GM18508 (cell line): ENCODE results near the gene PWWP2B.
"Not testable (repeated sequence)": the region's sequence is repeated elsewhere in the genome, so short reads cannot be mapped to it uniquely, and the experiment has no call there.

Experiments used
- ATAC-seq: cut with Tn5 transposase; IDR thresholded peaks from one replicate; pipeline ENCODE4 v1.9.1; 2021; ENCODE audit warnings: moderate number of reproducible peaks; ENCODE audit not compliant: insufficient read depth, unreplicated experiment

PWWP2B gene

DNA sequence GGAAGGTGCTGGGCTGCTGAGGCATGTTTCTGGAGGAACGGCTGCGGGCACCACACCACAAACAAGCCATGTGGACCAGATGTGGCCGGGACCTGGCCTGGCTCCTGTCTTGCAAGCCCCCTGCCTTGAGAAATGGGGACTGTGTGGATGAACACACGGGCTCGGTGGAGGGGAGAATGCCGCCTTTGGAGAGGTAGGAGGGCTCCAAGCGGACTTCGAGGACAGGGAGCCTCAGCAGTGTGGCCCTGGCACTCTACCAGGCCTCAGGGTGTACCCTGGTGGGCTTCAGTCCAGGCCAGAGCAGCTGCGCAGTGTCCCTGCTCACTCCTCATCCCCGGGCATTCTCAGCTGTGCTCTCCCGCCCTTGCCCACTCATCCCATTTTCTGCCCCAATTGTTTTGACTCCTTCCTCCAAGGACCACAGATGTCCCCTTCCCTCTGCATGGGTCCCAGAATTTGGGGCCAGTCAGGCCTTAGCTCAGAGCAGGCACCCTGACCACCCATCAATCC lies 31.5 kb downstream of the PWWP2B start:
- ATAC-seq = no peak

DNA sequence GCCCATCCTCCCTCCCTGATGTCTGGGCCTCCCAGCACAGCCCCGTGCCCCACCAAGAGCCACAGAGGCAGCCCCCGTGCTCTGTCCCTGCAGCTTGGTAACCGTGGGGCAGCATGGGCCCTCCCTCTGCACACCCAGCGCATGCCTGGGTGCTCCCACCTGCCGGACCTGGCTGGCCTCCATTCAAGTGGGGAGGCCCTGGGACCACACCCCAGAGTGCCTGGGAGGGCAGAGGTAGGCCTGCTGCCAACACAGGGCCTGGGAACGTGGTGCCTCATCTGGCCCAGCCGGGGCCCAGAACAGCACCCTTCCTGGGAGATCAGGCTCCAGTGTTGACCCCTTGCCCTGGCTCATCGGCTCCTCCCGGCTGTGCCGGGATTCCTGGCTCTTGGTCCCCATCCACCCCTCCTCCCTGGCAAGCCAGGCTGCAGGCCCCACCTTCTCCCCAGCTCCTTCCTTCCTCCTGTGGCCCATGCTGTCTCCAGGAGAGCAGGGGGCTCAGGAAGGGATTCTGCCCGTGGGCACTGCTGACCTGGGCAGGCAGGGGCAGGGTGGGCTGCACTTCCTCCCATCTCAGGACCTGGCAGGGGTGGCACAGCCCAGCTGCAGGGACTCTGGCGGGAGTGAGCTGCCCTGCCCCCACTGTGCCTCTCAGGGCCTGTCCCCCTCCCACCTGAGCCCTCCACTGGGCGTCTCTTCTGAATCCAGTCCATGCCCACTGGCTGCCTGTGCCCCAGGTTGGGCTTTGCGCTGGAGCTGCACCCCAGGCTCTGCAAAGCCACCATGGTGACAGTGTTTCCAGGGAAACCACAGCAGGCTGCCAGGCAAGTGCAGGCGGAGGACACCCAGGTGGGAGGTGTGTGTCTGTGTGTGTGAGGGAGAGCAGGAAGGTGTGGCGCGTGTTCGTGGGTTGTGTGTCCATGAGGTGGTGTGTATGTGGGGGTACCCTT lies 32.6 kb downstream of the PWWP2B start:
- no peak for ATAC-seq

DNA sequence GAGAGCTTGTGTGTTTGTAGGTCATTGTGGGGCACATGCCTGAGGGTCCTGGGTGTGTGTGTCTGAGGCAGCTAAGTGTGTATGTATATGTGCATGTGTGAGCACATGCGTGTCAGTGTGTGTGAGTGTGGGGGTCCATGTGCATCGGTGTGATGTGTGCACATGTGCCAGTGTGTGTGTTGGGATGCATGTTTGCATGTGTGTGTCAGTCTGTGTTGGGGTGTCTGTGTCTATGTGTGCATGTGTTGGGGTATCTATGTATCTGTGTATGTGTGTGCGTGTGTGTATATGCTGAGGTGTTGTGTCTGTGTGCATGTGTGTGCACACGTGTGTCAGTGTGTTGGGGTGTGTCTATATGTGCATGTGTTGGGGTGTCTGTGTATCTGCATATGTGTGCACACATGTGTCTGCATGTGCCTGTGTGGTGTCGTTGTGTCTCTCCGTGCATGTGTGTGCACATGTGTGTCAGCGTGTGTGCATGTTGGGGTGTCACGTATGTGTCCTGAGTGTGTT lies 33.3 kb downstream of the PWWP2B start:
- ATAC-seq = no peak

DNA sequence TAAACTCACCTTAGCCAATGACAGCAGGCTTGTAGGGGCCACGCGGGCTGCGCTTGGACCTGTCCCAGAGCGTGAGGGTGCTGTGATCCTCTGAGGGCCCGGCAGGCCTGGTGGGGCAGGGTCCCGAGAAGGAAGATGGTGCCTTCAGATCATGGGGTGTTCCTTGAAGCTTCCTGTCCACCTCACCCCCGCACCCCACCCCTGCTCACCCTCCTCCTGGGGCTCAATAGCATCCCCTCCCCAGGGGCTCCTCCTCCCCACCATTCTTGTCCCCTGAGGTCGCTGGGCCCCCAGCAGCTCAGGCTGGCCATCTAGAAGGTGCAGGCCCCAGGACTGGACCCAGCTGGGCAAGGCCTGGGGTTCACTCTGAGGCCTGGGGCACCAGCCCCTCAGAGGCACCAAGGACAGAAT lies 33.9 kb downstream of the PWWP2B start:
- ATAC-seq = no peak

DNA sequence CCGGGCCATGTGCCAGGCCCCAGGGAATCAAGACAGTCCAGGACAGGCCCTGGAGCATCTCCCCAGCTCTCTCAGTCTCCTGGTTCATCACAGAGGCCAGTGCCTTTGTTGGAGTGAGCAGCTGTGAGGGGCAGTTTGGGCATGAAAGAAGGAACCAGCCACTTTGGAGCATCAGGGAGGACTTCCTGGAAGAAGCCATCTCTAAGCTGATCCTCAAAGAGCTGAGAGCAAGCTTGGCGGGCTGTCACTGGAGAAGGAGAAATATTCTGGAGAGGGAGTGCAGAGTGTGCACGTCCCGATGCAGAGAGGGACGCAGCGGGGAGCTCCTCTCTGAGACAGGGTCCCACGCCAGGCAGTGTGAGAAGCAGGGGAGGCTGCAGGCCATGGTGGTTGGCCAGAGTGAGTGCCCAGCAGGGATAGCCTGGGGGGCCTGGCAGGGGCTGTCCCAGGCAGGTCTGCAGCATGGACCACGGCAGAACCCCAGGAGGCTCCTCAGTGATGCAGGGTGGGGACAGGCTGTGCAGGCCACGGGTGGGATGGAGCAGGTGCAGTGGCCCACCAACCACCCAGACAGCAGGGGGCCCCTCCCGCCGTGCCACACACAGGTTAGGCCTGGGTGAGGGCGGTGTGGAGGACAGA lies 34.7 kb downstream of the PWWP2B start:
- ATAC-seq = no peak

DNA sequence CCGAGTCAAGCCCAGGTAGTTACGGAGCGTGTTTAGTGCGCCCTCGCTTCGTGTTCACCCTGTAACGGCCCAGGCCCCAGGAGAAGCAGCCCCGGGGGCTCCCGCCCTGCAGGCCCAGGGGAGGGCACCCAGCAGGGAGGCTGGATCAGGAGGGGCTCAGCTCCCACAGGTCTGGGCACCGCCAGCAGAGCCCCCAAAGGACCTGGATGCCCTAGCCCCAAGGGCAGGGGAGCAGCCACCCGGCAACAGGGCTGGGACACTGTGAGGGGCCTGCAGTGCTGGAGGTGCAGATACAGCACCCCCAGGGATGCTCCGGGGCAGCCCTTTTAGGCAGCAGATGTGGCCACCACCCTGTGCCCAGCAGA lies 35.2 kb downstream of the PWWP2B start:
- ATAC-seq = no peak

DNA sequence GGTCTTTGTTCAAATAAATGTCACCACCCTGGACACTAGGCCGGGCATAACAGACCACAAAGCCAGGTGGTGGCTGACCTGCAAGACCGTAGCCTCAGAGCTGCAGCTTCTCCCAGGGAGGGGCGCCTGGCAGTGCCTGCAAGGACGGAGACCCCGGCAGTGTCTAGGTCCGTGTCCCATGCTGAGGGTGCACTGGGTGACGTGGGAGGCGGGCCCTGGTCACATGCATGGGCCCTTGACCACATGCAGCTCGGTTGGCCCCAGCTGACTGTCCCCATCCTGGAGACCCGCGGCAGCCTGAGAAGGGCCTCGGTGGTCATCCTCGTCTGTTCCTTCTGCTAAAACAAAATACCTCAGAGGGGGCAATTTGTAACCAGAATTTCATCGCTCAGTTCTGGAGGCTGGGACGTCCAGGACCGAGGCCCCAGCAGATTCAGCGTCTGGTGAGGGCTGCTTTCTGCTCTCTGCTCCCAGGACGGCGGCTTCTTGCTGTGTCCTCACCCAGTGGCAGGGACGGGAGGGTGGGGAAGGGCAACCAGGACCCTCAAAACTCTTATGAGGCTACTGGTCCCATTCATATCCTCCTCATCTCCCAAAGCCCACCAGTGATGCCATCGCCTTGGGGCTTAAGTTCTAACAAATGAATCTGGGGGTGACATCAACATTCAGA lies 36.8 kb downstream of the PWWP2B start:
- ATAC-seq = no peak

DNA sequence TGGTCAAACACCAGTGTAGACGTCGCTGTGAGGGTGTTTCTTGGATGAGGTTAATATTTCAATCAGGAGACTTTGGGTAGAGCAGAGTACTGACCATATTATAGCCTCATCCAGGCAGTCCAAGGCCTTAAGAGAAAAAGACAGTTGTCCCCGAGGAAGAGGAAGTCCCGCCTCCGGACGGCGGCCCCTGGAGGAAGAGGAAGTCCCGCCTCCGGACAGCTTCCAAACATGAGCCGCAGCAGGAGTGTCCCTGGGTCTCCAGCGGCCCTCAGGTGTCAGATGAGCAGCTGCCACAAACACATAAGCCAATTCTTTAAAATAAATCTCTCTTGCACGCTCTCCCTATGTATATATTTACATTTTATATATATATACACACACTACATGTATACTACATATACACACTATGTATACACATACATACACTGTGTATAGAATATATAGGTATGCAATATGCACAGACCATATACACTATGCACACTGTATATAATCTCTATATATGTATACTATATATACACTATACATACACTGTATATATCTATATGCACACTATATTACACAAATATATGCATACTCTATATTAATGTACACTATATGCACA lies 37.5 kb downstream of the PWWP2B start:
- ATAC-seq = no peak

DNA sequence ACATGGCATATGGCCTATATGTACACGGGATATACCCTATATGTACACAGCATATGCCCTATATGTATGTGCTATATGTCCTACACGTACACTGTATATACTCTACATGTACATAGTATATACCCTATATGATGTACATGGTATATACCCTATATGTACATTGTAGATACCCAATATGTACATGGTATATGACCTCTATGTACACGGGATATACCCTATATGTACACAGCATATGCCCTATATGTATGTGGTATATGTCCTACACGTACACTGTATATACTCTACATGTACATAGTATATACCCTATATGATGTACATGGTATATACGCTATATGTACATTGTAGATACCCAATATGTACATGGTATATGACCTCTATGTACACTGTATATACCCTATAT lies 38.3 kb downstream of the PWWP2B start:
- not testable (repeated sequence) for ATAC-seq

DNA sequence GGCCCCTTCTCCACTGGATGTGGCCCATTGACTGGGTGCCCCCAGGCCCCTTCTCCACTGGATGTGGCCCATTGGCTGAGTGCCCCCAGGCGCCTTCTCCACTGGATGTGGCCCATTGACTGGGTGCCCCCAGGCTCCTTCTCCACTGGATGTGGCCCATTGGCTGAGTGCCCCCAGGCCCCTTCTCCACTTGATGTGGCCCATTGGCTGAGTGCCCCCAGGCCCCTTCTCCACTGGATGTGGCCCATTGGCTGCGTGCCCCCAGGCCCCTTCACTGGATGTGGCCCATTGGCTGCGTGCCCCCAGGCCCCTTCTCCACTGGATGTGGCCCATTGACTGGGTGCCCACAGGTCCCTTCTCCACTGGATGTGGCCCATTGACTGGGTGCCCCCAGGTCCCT lies 39.1 kb downstream of the PWWP2B start:
- not testable (repeated sequence) for ATAC-seq

DNA sequence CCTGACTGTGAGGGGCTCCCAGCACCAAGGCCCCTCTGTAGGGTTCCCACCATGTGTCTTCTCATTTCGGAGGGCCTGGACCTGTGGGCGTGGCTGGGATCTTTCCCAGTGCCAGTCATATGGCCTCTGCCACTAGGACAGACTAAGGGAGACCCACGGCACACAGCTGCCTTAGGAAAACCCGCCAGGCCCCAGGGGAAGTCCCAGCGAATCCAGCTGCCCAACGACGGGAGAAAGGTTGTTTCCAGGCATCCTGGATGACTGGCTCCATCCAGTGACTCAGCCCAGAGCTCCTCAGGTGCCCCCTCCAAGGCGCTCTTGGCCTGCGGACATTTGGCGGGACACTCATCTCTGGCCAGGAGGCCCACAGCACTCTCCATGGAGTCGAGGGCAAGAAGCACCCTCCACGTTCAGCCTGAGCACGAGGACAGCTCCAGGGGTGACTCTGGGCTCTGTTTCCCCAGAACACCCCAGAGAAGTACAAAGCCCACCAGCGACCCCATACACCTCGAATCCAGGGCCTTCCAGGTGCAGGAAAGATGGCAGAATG lies 39.9 kb downstream of the PWWP2B start:
- ATAC-seq = no peak

DNA sequence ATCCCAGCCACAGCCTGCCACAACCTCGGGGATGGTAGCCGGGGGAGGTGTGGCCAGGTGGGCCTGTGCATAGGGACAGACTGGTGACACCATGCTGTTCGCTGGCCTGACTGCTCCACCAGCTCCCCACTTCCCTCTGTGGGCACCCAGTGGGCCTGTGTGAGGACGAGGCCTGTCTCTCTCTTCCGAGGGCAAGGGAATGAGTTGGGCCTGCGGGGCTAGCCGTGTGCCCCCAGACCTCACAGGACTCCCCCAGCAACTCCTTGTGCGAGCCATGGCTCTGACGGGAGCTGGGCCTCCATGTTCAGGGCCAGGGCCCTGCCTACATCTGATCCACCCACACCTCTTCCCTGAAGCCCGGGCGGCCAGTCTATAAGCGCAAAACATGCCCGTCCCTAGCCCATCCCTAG lies 40.5 kb downstream of the PWWP2B start:
- ATAC-seq = no peak

DNA sequence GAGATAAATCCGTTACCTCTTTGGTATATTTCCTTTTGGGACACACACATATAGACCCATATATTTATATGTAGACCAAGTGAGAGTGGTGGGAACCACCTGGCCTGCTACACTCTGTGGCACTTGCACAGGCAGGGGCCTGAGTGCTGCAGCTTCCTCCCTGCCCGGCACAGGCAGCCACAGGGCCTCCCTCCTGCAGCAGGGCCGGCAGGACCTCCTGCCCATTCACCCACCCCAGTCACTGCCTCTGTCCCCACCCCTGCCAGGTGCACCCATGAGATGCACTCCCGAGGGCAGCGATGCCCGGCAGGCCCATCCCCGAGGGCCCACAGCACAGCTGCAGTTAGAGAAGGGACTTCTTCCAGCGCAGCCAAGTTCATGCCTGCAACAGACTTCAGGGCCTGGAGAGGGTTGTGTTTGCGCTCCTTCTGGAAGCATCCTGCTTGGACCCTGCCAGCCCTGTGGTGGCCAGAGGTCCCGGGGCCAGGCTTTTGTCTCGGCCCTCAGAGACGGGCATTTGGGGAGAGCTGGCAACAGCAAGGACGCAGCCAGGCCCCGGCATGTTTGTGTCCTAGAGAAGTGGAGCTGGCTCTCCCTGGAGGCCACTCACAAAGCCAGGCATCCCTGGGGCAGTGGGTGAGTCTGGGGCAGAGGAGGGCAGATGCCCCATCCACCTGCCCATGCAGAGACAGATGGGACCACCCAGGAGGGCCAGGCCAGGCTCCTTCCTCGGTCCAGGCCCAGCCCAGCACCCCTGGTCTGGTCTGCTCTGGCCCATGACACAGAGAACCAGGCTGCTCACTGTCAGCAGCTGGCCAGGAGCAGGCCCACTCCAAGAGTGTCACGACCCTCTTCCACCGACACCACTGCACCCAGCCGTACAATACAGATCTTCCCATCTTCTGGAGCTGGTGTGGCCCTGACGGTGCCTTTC lies 41.4 kb downstream of the PWWP2B start:
- ATAC-seq = no peak

DNA sequence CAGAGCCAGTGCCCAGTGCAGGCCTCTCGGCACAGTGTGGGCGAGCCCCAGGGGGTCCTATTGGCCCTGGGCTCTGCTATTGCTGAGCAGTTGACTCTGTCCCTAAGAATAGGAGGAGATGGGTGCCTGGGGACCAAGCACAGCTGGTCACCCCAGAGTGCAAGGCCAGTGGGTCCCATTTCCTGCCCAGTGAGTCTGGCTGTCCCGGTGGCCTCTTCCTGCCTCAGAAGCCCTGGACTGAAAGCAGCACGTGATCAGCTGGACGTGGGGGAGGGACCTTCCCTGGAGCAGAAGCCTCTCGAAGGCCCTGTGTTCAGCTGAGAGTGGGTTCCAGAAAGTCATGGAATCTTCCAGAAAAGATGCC lies 42.0 kb downstream of the PWWP2B start:
- no peak for ATAC-seq

DNA sequence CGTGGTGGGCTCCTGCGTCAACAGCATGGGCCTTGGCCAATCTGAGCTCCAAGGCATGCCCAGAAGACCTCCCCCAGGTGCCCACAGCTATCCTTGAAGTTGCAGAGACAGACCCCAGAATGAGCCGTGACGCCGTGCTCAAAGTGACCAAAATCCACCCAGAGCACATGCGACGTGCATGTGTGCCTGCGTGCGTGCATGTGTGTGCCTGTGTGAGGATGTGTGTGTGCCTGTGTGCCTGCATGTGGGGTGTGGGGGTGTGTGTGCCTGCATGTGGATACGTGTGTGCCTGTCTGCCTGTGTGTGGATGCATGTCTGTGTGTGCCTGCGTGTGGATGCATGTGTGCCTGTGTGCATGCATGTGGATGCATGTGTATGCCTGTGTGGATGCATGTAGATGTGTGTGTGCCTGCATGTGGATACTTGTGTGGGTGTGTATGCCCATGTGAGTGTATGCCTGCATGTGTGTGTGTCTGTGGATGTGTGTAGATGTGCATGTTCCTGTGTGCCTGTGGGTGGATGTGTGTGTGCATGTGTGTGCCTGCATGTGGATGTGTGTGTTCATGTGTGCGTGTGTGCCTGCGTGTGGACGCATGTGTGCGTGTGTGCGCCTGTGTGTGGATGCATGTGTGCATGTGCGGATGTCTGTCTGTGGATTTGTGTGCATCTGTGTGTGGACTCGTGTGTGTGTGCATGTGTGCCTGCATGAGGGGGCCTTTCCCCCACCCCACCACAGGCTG lies 42.6 kb downstream of the PWWP2B start:
- no peak for ATAC-seq

DNA sequence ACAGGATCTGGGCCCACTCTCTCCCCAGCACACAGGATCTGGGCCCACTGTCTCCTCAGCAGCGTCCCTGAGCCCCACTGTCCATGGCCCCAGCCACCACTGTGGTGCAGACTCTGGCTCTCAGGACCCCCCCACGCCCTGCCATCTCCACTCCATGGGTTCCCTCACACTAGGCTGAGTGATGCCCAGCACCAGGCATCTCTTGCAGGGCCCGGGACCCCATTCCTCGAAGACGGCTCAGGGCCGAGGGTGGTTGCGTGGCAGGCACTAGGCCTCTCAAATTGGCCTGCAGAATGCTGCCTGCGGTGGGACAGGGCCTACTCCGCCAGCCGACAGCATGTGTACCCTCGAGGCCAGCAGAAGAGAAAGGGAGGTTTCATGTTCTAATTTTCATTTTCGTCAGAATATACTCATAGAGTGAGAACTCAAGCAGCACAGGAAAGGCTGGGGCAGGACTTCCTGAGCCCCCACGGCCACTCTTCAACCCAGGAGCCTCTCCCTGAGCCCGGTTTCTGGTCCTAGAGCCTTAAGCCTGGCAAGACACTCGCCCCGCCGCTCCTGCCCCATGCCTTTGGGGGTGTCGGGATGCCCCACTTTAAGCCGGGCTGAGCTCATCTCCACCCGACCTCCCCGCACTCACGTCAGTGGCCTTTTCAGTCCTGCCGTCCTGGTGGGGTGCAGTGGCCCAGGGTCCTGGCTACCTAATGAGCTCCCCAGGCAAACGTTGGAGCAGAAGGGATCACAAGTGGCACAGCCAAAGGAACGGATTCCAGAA lies 44.0 kb downstream of the PWWP2B start:
- no peak for ATAC-seq

DNA sequence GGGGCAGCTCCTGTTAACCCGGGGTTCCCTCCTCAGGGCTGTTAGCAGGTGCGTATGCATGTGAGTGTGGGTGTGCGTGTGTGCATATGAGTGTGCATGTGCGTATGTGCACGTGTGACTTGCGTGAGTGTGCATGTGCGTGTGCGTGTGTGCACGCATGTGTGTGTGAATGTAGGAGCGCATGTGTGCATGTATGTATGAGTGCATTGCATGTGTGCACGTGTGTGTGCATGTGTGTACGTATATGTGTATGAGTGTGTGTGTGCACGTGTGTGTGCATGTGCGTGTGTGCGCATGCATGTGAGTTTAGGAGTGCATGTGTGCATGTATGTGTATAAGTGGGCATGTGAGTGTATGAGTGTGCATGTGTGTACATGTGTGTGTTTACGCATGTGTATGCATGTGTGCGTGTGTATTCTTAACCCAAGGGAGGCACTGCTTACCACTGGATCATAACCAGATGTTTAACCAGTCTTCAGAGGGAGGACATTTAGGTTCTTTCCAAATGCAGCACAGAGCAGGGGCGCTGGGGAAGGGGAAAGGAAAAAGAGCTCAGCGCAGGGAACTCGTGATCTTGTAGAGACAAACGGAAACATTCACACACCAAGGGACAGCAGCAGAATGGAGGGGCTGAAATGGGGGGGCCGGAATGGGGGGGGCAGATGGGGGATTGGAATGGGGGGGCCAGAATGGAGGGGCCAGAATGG lies 45.0 kb downstream of the PWWP2B start:
- no peak for ATAC-seq
